Activated T-helper 17 cell treated with anti-CD3 and anti-CD28 coated beads, Interleukin-2, amount 50 U/mL, for 72 hours (primary cell): ENCODE data around the gene ADARB2. TPM values are rescaled to one million over a fixed set of nuclear protein-coding genes. Genes with fewer than 3 reads are reported as not detected.

Experiments used
- ATAC-seq: fragments of 150-1000 bp; cut with Tn5 transposase; replicated peaks from 2 replicates; pipeline ENCODE4 v1.10.0; 2021; ENCODE audit warnings: mild to moderate bottlenecking, moderate library complexity
- H3K27ac Mint-ChIP-seq: one replicate; pipeline ENCODE4 v1.8.0; 2022; ENCODE audit warnings: mixed read lengths
- H3K27me3 Mint-ChIP-seq: one replicate; pipeline ENCODE4 v1.8.0; 2022; ENCODE audit warnings: mixed read lengths
- H3K36me3 Mint-ChIP-seq: one replicate; pipeline ENCODE4 v1.8.0; 2022; ENCODE audit warnings: low read depth, mild to moderate bottlenecking, mixed read lengths
- H3K4me1 Mint-ChIP-seq: one replicate; pipeline ENCODE4 v1.8.0; 2022; ENCODE audit warnings: mixed read lengths
- H3K4me3 Mint-ChIP-seq: one replicate; pipeline ENCODE4 v1.8.0; 2022; ENCODE audit warnings: mild to moderate bottlenecking, mixed read lengths
- H3K9me3 Mint-ChIP-seq: one replicate; pipeline ENCODE4 v1.8.0; 2022; ENCODE audit warnings: mixed read lengths
- total RNA-seq, 2 donors: library from RNA; stranded (reverse); gene quantifications; one replicate each; pipeline ENCODE4 v1.2.3, GENCODE V29; 2022

The ADARB2 gene
- total RNA-seq, 2 donors from 2014 or later, result not detected

GRCh38 chr10:1641402-1641801 is 95.9 kb downstream of the ADARB2 start:
- no peak for ATAC-seq
- H3K27me3 Mint-ChIP-seq, result peaks cover 9% of the 10 kb centered on the region
- no peaks in the 10 kb centered on the region for H3K9me3 Mint-ChIP-seq
- no peaks in the 10 kb centered on the region for H3K4me1 Mint-ChIP-seq
- no peaks in the 10 kb centered on the region for H3K36me3 Mint-ChIP-seq
- H3K4me3 Mint-ChIP-seq, result no peak overlapping the region
- H3K27ac Mint-ChIP-seq, result no peak overlapping the region

GRCh38 chr10:1638889-1639419 is 98.4 kb downstream of the ADARB2 start:
- peaks cover 5% of the 10 kb centered on the region for H3K27me3 Mint-ChIP-seq
- H3K27ac Mint-ChIP-seq, result no peak overlapping the region
- H3K4me3 Mint-ChIP-seq, result no peak overlapping the region
- H3K36me3 Mint-ChIP-seq, result no peaks in the 10 kb centered on the region
- no peaks in the 10 kb centered on the region for H3K9me3 Mint-ChIP-seq
- no peaks in the 10 kb centered on the region for H3K4me1 Mint-ChIP-seq
- ATAC-seq, result no peak

DNA sequence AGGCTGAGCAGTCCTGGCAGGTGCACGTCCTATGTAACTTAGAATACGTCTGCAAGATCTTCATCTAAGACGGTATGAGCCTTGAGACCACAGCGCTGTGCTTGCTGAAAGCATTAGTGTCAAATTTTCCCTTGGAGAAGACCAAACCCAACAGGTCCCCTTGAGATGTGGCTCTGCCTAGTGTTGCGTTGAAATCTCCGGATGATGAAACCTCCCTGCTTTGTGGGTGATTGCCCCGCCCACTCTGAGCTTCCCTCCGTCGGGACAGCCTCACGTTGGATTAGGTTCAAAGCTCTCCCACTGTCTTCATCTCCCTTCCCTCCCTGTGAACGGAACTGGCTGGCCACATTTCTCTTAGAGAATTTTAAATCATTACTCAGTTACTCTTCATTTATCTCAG is 102.0 kb downstream of the ADARB2 start:
- H3K27me3 Mint-ChIP-seq, result peaks cover 3% of the 10 kb centered on the region
- no peaks in the 10 kb centered on the region for H3K4me1 Mint-ChIP-seq
- H3K4me3 Mint-ChIP-seq, result no peak overlapping the region
- no peaks in the 10 kb centered on the region for H3K9me3 Mint-ChIP-seq
- ATAC-seq, result no peak
- H3K27ac Mint-ChIP-seq, result no peak overlapping the region
- no peaks in the 10 kb centered on the region for H3K36me3 Mint-ChIP-seq

- ATAC-seq, result no peak
- Mint-ChIP-seq H3K27me3 (peaks cover 3% of the 10 kb centered on the region), H3K4me3 (no peak overlapping the region), H3K4me1 (no peaks in the 10 kb centered on the region), H3K27ac (no peak overlapping the region), H3K36me3 (no peaks in the 10 kb centered on the region), H3K9me3 (no peaks in the 10 kb centered on the region)
These were observed 103.1 kb downstream of the ADARB2 start for GRCh38 chr10:1634239-1634638.

- Mint-ChIP-seq H3K27me3 (peaks cover 3% of the 10 kb centered on the region), H3K4me1 (no peaks in the 10 kb centered on the region), H3K27ac (no peak overlapping the region), H3K36me3 (no peaks in the 10 kb centered on the region), H3K9me3 (no peaks in the 10 kb centered on the region), H3K4me3 (no peak overlapping the region)
- no peak for ATAC-seq
These were observed 103.5 kb downstream of the ADARB2 start for GRCh38 chr10:1633783-1634182.

DNA sequence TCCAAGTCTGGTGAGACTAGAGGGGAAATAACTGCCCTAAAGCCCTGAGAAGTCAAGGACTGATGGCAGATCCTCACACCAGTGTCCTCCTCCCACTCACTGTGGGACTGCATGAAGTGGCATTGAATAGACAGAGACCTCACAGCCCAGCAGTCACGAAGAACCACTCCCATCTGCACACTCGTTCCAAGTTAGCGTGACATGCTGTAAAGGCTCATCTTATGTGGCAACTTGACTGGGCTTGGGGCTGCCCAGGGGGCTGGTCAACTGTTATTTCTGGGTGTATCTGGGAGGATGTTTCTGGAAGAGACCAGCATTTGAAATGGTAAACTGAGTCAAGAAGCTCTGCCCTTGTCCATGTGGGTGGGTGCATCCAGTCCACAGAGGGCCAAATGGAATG is 104.7 kb downstream of the ADARB2 start:
- Mint-ChIP-seq H3K27me3 (peaks cover 3% of the 10 kb centered on the region), H3K9me3 (no peaks in the 10 kb centered on the region), H3K4me1 (no peaks in the 10 kb centered on the region), H3K27ac (no peak overlapping the region), H3K36me3 (no peaks in the 10 kb centered on the region), H3K4me3 (no peak overlapping the region)
- no peak for ATAC-seq

- Mint-ChIP-seq H3K27me3 (peaks cover 3% of the 10 kb centered on the region), H3K9me3 (no peaks in the 10 kb centered on the region), H3K36me3 (no peaks in the 10 kb centered on the region), H3K4me1 (no peaks in the 10 kb centered on the region), H3K27ac (no peak overlapping the region), H3K4me3 (no peak overlapping the region)
- no peak for ATAC-seq
These were observed 105.2 kb downstream of the ADARB2 start for GRCh38 chr10:1632141-1632540.

GRCh38 chr10:1631282-1631681 is 106.0 kb downstream of the ADARB2 start:
- Mint-ChIP-seq H3K4me1 (no peaks in the 10 kb centered on the region), H3K27me3 (peaks cover 3% of the 10 kb centered on the region), H3K9me3 (no peaks in the 10 kb centered on the region), H3K27ac (no peak overlapping the region), H3K36me3 (no peaks in the 10 kb centered on the region), H3K4me3 (no peak overlapping the region)
- ATAC-seq, result no peak

GRCh38 chr10:1630304-1630703 is 107.0 kb downstream of the ADARB2 start:
- no peak for ATAC-seq
- no peaks in the 10 kb centered on the region for H3K36me3 Mint-ChIP-seq
- H3K27me3 Mint-ChIP-seq, result peaks cover 3% of the 10 kb centered on the region
- no peaks in the 10 kb centered on the region for H3K4me1 Mint-ChIP-seq
- no peak overlapping the region for H3K27ac Mint-ChIP-seq
- no peaks in the 10 kb centered on the region for H3K9me3 Mint-ChIP-seq
- H3K4me3 Mint-ChIP-seq, result no peak overlapping the region

GRCh38 chr10:1629326-1630198 is 107.8 kb downstream of the ADARB2 start:
- H3K4me1 Mint-ChIP-seq, result no peaks in the 10 kb centered on the region
- H3K4me3 Mint-ChIP-seq, result no peak overlapping the region
- H3K27me3 Mint-ChIP-seq, result peaks cover 3% of the 10 kb centered on the region
- ATAC-seq, result no peak
- H3K27ac Mint-ChIP-seq, result no peak overlapping the region
- no peaks in the 10 kb centered on the region for H3K36me3 Mint-ChIP-seq
- no peaks in the 10 kb centered on the region for H3K9me3 Mint-ChIP-seq

GRCh38 chr10:1628757-1629156 is 108.6 kb downstream of the ADARB2 start:
- Mint-ChIP-seq H3K27ac (no peak overlapping the region), H3K4me1 (no peaks in the 10 kb centered on the region), H3K36me3 (no peaks in the 10 kb centered on the region), H3K4me3 (no peak overlapping the region), H3K27me3 (peaks cover 3% of the 10 kb centered on the region), H3K9me3 (no peaks in the 10 kb centered on the region)
- no peak for ATAC-seq

DNA sequence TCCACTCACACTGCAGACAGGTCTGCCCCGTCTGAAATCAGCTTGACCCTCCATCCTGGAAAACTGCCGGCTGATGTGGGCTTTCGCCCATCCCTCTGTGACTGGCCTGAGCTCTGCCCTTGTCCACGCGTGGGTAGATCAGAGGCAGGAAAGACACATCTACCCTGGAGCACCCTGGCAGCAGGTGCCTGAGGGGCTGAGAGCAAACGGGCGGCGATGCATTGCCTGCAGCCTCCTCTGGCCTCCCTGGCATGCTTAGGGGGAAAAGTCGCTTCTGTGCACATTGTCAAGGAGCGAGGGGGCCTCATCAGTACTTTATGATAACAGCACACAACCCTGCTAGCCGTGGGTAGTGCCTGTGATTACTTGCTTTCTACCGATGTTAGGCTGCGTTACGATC is 109.4 kb downstream of the ADARB2 start:
- Mint-ChIP-seq H3K4me3 (no peak overlapping the region), H3K27ac (no peak overlapping the region), H3K36me3 (no peaks in the 10 kb centered on the region), H3K27me3 (peaks cover 7% of the 10 kb centered on the region), H3K9me3 (no peaks in the 10 kb centered on the region), H3K4me1 (no peaks in the 10 kb centered on the region)
- ATAC-seq, result no peak

GRCh38 chr10:1626835-1627234 is 110.5 kb downstream of the ADARB2 start:
- no peaks in the 10 kb centered on the region for H3K9me3 Mint-ChIP-seq
- peaks cover 4% of the 10 kb centered on the region for H3K27me3 Mint-ChIP-seq
- no peak overlapping the region for H3K27ac Mint-ChIP-seq
- H3K4me3 Mint-ChIP-seq, result no peak overlapping the region
- no peaks in the 10 kb centered on the region for H3K4me1 Mint-ChIP-seq
- ATAC-seq, result no peak
- no peaks in the 10 kb centered on the region for H3K36me3 Mint-ChIP-seq

GRCh38 chr10:1626410-1626809 is 110.9 kb downstream of the ADARB2 start:
- ATAC-seq, result no peak
- Mint-ChIP-seq H3K36me3 (no peaks in the 10 kb centered on the region), H3K4me1 (no peaks in the 10 kb centered on the region), H3K27me3 (peaks cover 4% of the 10 kb centered on the region), H3K27ac (no peak overlapping the region), H3K9me3 (no peaks in the 10 kb centered on the region), H3K4me3 (no peak overlapping the region)

DNA sequence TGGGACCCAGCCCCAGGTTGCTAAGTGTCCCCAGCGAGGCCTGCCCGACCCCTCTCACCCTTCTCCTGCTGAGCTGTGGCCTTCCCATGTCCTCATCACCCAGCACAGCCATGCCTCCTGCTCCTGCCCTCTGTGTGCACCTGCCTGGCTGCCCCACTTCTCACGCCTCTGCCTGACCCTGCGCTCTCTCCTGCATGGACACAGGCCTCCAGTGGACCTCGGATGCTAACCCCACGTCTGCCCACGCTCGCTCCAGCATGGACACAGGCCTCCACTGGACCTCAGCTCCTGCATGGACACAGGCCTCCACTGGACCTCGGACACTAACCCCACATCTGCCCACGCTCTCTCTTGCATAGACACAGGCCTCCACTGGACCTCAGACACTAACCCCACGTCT is 111.6 kb downstream of the ADARB2 start:
- peaks cover 4% of the 10 kb centered on the region for H3K27me3 Mint-ChIP-seq
- H3K27ac Mint-ChIP-seq, result no peak overlapping the region
- no peaks in the 10 kb centered on the region for H3K36me3 Mint-ChIP-seq
- H3K9me3 Mint-ChIP-seq, result no peaks in the 10 kb centered on the region
- no peaks in the 10 kb centered on the region for H3K4me1 Mint-ChIP-seq
- ATAC-seq, result no peak
- H3K4me3 Mint-ChIP-seq, result no peak overlapping the region
